ENCODE results near the gene TMEM30B. TPM values are rescaled to one million over a fixed set of nuclear protein-coding genes. Genes with fewer than 3 reads are reported as not detected.

Gene TMEM30B
- total and polyA plus RNA-seq, 12 donors, result 0.15 to 1.9 (median 0.60) TPM

DNA sequence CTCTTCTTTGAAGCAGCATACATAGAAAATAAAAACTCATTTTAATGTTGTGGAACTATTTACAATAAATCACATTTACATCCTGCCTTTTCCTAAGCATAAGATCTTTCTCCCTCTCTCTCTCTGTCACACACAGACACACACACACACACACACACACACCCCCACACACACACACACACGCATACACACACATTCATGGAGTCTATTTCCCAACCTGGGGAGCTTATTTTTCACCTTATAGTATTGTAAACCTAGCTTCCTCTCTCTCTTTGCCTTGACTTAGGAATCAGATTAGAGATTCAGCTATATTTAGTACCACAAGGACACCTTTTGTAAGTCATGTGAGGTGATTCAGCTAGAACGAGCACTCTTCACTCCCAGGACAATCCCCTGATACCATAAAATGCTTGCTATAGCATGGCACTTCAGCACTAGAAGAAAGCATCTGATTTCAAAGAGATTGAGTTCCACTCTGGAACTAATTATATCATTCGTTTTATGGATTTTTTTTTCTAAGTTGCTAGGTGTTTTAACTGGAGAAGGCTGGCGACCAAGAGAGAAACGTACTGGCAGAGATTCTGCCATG lies 23.6 kb downstream of the TMEM30B start:
- DNase-seq (no peak), ATAC-seq (no peak)
- intact Hi-C loops (cut with DNase I), result loop anchor here in 5 of 10 donors (10.0 kb wide), 3 partner anchors 233 to 903 kb away; partner anchors contain the start of gene MNAT1 (in 1 of the 5)
- Histone ChIP-seq H3K27me3 (peaks cover 0 to 21% (median 0%) of the 10 kb centered on the region in 7 donors), H3K9me3 (no peaks in the 10 kb centered on the region), H3K27ac (no peak overlapping the region), H3K36me3 (no peaks in the 10 kb centered on the region), H3K4me3 (no peak overlapping the region), H3K4me1 (peaks cover 0 to 10% (median 2%) of the 10 kb centered on the region in 9 donors)
- TF ChIP-seq CTCF (IDR thresholded peaks at IDR 0.05), result no peak
- WGBS, 2 donors, result 67 to 70% methylated on average over 5 of the region's 5 CpGs

GRCh38 chr14:61256826-61257468 lies 24.2 kb downstream of the TMEM30B start:
- no peak overlapping the region for H3K4me3 ChIP-seq
- no peak overlapping the region for H3K27ac ChIP-seq
- intact Hi-C loops (cut with DNase I), result loop anchor here in 5 of 10 donors (10.0 kb wide), 3 partner anchors 232 to 902 kb away; partner anchors contain the start of gene MNAT1 (in 1 of the 5)
- H3K36me3 ChIP-seq, result no peaks in the 10 kb centered on the region
- peaks cover 0 to 16% (median 0%) of the 10 kb centered on the region in 7 donors for H3K27me3 ChIP-seq
- ATAC-seq (no peak), DNase-seq (no peak)
- 73 to 75% methylated on average over 6 of the region's 6 CpGs for WGBS, 2 donors
- no peak for TF ChIP-seq CTCF (IDR thresholded peaks at IDR 0.05)
- H3K9me3 ChIP-seq, result no peaks in the 10 kb centered on the region
- H3K4me1 ChIP-seq, result peaks cover 0 to 10% (median 3%) of the 10 kb centered on the region in 9 donors

DNA sequence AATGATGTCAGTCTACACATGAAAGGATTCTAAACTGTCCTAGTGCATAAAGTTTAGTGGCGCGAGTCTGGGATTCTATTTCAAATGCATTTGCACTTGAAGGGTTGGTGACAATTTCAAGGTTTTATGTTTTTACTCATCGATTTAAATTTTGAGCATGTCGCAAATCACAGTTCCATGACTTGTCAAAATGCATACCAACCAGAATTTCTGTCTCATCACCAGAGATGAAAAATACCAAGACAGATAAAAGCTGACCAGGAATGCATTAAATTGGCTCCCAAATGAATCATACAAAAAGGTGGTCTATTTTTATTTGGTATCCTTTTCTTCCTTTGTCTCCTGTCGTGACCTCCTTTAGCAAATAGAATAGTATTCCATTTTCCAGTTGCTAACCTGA lies 25.2 kb downstream of the TMEM30B start:
- peaks cover 0 to 13% (median 0%) of the 10 kb centered on the region in 7 donors for H3K27me3 ChIP-seq
- no peaks in the 10 kb centered on the region for H3K36me3 ChIP-seq
- peaks cover 0 to 10% (median 3%) of the 10 kb centered on the region in 9 donors for H3K4me1 ChIP-seq
- no peak for DNase-seq
- H3K9me3 ChIP-seq, result no peaks in the 10 kb centered on the region
- no peak overlapping the region for H3K27ac ChIP-seq
- WGBS, 2 donors, result 90 to 95% methylated on average over 5 of the region's 5 CpGs
- intact Hi-C loops (cut with DNase I), result loop anchor here in 5 of 10 donors (10.0 kb wide), 3 partner anchors 231 to 901 kb away; partner anchors contain the start of gene MNAT1 (in 1 of the 5)
- H3K4me3 ChIP-seq, result no peak overlapping the region
- ATAC-seq, result no peak
- no peak for TF ChIP-seq CTCF (IDR thresholded peaks at IDR 0.05)

GRCh38 chr14:61254808-61255526 lies 26.2 kb downstream of the TMEM30B start:
- intact Hi-C loops (cut with DNase I), result loop anchor here in 9 of 10 donors (5.0 to 10.0 kb wide), 8 partner anchors 228 to 908 kb away; partner anchors contain the start of gene MNAT1 (in 1 of the 9)
- Histone ChIP-seq H3K27me3 (peaks cover 0 to 10% (median 0%) of the 10 kb centered on the region in 7 donors), H3K4me3 (no peak overlapping the region), H3K36me3 (no peaks in the 10 kb centered on the region), H3K27ac (no peak overlapping the region), H3K9me3 (no peaks in the 10 kb centered on the region), H3K4me1 (peaks cover 0 to 10% (median 3%) of the 10 kb centered on the region in 9 donors)
- TF ChIP-seq CTCF (IDR thresholded peaks at IDR 0.05), result no peak
- ATAC-seq, result no peak
- WGBS, 2 donors, result 65 to 71% methylated on average over 8 of the region's 8 CpGs
- DNase-seq, result no peak
